ENCODE results near the gene TASP1.

Gene TASP1

GRCh38 chr20:13412806-13413445 is 225.8 kb downstream of the TASP1 start:
- TF ChIP-seq CTCF (IDR thresholded peaks at IDR 0.05; ENCODE audit: insufficient read depth, low read length, poor library complexity, severe bottlenecking): no peak
- Histone ChIP-seq H3K27me3 (replicated peaks; ENCODE audit: control insufficient read depth, insufficient read depth, low read length) (no peaks in the 10 kb centered on the region), H3K36me3 (ENCODE audit: control insufficient read depth, insufficient read depth, low read length) (peaks cover 3% of the 10 kb centered on the region), H3K4me3 (replicated peaks; ENCODE audit: low read depth, low read length) (no peak overlapping the region)
- no peak for DNase-seq (ENCODE audit: extremely low read depth, insufficient read length)

GRCh38 chr20:13404293-13404692 is 234.4 kb downstream of the TASP1 start:
- H3K4me3 ChIP-seq (replicated peaks; ENCODE audit: low read depth, low read length): no peak overlapping the region
- H3K27me3 ChIP-seq (replicated peaks; ENCODE audit: control insufficient read depth, insufficient read depth, low read length): no peaks in the 10 kb centered on the region
- H3K36me3 ChIP-seq (ENCODE audit: control insufficient read depth, insufficient read depth, low read length): no peaks in the 10 kb centered on the region
- no peak for DNase-seq (ENCODE audit: extremely low read depth, insufficient read length)
- no peak for TF ChIP-seq CTCF (IDR thresholded peaks at IDR 0.05; ENCODE audit: insufficient read depth, low read length, poor library complexity, severe bottlenecking)

GRCh38 chr20:13403453-13403852 is 235.3 kb downstream of the TASP1 start:
- Histone ChIP-seq H3K27me3 (replicated peaks; ENCODE audit: control insufficient read depth, insufficient read depth, low read length) (no peaks in the 10 kb centered on the region), H3K4me3 (replicated peaks; ENCODE audit: low read depth, low read length) (no peak overlapping the region), H3K36me3 (ENCODE audit: control insufficient read depth, insufficient read depth, low read length) (no peaks in the 10 kb centered on the region)
- no peak for TF ChIP-seq CTCF (IDR thresholded peaks at IDR 0.05; ENCODE audit: insufficient read depth, low read length, poor library complexity, severe bottlenecking)
- DNase-seq (ENCODE audit: extremely low read depth, insufficient read length): no peak

- TF ChIP-seq CTCF (IDR thresholded peaks at IDR 0.05; ENCODE audit: insufficient read depth, low read length, poor library complexity, severe bottlenecking): no peak
- DNase-seq (ENCODE audit: extremely low read depth, insufficient read length): no peak
- Histone ChIP-seq H3K36me3 (ENCODE audit: control insufficient read depth, insufficient read depth, low read length) (no peaks in the 10 kb centered on the region), H3K4me3 (replicated peaks; ENCODE audit: low read depth, low read length) (no peak overlapping the region), H3K27me3 (replicated peaks; ENCODE audit: control insufficient read depth, insufficient read depth, low read length) (no peaks in the 10 kb centered on the region)
Measured at GRCh38 chr20:13402986-13403385, 235.7 kb downstream of the TASP1 start.

- no peak for TF ChIP-seq CTCF (IDR thresholded peaks at IDR 0.05; ENCODE audit: insufficient read depth, low read length, poor library complexity, severe bottlenecking)
- H3K27me3 ChIP-seq (replicated peaks; ENCODE audit: control insufficient read depth, insufficient read depth, low read length): no peaks in the 10 kb centered on the region
- no peak for DNase-seq (ENCODE audit: extremely low read depth, insufficient read length)
- no peak overlapping the region for H3K4me3 ChIP-seq (replicated peaks; ENCODE audit: low read depth, low read length)
- H3K36me3 ChIP-seq (ENCODE audit: control insufficient read depth, insufficient read depth, low read length): no peaks in the 10 kb centered on the region
Measured at GRCh38 chr20:13402171-13402760, 236.5 kb downstream of the TASP1 start.

Measured in GM06990 (cell line).